GM04504 (cell line): ENCODE data around the gene METAP1D.
A peak's percentile ranks its signal among the peaks of the same experiment; 100 is the strongest.
"Not testable (repeated sequence)": the region's sequence is repeated elsewhere in the genome, so short reads cannot be mapped to it uniquely, and the experiment has no call there.

Experiments
- DNase-seq: peaks from one replicate; pipeline ENCODE4 v3.0.0-alpha.2; 2012; ENCODE audit warnings: low read depth

METAP1D gene

DNA sequence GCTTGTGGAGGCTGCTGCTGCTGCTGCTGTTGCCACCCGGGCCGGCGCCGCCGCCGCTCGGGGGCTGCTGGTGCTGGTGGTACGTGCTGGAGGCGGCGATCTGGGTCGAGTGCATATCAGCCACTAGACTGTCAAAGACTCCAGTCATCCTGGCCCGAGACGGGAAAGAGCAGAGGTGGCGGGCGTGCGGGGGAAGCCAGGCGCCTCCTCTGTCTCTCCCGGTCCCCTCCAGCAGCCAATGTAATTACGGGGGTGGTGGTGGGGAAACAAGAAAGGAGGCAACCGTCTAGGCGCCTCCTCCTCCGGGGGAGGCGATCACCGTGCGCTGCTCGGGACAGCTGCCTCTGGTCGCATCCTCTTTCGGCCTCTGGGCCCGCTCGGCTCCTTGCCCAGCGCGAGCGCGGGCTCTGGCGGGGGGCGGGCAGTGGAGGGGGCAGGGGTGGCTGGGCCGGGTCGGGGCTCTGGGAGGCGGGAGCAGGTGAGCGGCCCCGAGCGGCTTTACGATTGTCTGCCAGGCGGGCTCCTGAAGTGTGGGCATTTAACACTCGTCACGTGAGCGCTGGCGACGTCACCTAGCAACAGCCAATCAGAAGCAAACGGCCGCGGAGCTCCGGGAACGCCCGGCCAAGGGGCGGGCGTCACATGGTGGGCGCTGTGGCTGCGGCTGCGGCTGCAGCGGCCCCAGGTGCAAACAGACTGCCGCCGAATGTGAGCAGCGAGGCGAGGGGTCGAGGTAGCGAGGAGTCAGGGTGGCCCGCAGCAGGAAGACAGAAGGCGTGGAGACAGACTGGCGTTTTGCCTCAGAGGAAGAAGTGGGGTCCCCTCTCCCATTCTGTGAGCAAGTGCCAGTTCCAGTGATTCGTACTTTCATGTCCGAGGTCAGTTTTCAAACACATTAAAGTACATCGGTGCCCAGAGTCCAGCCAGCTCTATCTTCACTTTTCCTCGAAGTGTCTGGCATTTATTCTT, 102.9 kb downstream of the METAP1D start, which contains the start of gene DLX2:
DLX2 (minus strand) TSS at position 510 of the 969 bp plus-strand sequence; CDS start at position 148, 362 bp downstream.
- DNase-seq, result peak; percentile 84

DNA sequence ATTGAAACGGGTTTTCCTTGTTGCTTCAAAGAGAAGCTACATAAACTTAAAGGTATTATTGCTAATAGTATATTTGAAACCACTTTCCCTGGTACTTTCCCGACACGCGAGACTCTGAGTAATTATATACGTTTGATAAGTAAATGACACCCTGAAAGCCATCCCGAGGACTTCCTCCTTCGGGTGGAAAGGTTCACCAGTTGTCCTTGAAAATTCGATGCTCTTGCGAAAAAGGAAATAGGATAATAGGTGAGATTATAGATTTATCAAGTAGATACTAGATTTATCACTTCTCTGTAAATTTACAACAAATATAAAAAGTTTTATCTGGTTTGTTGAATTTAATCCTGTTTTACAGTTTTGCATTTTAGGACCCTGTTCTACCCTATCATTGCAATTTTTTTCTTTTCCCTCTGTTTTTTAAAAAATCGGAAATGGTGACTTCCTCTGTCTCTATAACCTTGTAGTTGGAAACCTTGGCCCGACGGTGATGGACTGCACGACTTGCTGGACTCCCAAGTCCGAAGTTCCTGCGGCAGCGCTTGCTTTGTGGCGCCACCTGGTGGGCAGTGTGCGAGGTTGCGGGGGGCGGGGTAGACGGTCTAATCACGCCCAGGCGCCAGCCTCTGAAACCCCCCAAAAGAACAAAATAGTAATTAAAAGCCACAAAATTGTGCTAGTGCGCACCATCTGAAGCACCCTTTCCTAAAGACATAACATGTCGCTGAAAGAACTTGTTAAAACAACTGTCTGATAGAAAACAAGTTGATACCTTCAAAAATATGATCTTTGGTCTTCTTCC, 103.9 kb downstream of the METAP1D start:
- DNase-seq, result no peak

DNA sequence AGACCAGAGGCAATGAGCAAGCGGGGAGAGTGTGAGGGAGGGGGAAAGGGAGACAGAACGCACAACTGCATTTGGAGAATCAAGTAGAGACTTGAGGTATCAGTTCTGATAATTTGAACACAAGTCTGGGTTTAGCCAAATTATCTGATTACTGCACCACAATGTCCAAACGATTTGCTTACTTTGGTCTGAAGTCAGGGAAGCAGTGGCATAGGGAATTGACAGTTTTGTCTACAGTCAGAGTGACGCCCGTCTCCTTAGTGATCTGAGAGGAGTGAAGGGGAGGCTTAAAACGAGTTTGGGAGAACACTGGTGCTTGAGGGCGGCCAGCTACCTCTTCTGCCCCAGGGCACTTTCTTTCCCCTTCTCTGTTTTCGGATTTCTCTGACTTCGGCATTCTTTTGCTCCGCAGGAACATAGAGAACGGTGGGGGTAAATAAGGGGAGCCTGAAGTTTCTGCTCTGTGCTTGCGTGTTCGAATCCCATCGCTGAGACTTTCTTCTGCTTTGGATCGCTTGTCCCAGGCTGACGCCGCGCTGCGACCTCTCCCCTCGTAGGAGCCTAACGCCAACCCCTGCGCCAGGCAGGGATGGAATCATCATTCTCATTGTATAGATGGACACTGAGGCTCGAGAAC, 105.8 kb downstream of the METAP1D start:
- DNase-seq, result no peak

DNA sequence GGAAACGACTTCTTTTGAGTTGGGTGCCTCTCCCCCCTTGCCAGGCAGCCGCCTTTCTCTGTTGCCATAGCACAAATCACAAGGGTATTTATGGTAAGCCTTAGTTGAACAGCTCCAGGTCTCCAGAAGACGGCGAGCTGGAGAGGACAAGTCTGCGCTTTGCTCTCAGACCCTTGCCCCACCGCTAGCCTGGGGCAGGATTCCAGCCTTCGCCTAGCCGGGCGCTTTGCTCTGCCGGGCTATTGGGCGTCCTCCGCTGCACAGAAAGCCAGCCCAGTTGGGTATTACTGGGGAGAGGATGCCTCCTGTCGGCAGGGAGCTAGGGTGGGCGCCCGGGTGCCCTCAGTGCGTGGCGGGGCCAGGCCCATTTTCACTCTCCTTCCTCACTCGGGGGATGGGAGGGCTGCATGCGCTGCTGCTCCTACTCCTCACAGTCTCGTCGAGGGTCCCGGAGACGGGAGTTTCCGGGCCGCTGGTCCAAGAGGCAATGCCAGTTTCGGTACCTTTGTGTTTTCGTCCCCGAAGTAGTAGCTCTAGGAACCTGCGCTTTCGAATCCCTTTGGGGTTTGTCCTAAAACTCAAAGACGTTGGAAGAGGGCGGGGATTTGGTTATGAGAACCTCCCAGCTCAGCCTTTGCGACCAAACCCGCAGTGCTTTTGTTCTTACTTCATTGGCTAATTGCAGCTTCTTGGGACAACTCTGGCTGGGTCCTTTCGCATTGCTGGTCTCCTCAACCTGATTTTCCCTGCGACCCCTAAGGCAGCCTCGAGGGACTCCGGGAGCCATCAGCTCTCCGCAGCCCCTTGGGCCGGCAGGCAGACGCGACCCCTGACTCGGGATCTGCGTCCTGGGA, 106.6 kb downstream of the METAP1D start:
- no peak for DNase-seq

DNA sequence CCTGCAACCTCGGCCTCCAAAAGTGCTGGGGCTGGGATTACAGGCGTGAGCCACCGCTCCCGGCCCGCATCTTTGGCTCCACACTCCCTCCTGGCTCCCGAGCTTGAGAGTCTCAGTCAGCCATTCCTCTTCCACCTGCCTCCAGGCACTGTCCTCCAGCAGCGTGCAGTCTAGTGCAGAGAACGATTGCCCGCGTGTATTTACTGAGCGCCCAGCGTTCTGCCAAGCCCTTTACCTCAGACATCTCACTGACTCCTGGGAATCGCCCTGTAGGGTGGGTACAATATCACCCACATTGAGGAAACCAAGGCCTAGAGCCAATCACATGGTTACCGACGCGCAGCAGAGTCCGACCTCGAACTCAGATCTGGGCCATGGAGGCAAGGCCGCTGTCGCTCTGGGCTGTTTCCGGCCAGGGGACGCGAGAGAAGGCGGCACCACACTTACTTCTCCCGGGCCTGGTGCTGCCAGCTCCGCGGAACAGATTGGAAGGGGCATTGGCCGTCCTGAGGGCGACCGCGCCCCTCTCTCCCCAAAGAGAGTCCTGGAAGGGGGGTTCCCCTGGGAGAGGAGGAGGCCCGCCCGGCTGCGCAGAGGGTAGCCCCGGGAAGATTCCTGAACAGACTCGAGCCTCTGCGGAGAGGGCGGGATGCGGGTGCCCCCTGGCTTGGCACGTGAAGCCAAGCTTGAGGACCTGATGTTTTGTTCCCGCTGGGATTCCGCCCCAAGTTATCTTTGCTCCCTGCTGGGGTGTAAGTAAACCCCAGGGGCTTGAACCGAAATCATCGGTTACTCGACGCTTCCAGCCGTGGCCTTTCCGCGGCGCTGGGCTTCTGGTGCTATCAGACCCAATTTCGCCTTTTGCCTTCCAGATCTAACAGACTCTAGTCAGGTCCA, 108.2 kb downstream of the METAP1D start:
- no peak for DNase-seq

DNA sequence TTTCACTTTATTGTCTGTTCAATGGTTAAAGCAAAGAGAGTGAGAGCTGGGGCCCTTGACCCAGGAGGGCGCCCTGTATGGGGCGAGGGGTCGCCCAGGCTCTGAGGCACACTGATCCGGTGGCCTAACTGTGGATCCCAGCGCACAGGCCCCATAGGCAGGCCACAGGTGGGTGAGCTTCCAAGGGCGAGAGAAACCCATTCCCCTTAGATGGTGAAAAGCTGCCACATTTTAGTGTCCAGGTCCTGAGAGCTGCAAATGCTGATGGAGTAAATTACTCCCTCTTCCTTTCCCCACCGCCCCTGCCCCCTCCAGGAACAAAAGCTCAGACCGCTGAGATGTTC, 108.8 kb downstream of the METAP1D start:
- DNase-seq, result no peak

DNA sequence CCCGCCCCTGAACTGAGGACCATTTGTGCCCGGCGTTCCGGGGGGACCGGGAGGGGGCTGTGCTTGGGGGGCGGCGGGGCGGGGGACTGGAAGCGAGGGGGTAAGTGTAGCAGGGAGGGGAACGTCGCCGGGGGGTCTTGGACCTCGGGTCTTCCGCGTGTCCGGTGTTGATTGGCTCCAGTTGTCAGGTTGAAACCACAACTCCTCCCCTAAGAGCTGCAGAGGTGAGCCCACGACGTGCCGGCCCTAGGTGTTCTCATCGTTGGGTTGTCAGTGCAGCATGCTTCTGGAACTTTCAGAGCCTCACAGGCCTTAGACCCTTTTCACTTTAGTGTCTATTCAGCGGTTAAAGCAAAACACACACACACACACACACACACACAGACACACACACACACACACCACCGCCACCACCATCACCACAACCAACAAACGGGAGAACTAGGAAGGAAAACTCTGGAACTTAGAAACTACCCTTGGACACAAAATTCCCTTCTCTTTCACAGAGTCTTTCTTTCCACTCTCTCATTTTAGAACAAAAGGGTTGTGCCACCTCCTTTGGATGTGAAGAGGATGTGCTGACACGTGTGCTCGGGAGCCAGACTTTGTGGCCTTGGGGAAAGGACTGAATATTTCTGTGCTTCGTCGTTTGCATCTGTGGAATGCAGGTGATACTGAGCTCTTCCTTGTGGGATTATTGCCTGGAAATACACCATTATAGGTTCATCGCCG, 109.7 kb downstream of the METAP1D start:
- no peak for DNase-seq

DNA sequence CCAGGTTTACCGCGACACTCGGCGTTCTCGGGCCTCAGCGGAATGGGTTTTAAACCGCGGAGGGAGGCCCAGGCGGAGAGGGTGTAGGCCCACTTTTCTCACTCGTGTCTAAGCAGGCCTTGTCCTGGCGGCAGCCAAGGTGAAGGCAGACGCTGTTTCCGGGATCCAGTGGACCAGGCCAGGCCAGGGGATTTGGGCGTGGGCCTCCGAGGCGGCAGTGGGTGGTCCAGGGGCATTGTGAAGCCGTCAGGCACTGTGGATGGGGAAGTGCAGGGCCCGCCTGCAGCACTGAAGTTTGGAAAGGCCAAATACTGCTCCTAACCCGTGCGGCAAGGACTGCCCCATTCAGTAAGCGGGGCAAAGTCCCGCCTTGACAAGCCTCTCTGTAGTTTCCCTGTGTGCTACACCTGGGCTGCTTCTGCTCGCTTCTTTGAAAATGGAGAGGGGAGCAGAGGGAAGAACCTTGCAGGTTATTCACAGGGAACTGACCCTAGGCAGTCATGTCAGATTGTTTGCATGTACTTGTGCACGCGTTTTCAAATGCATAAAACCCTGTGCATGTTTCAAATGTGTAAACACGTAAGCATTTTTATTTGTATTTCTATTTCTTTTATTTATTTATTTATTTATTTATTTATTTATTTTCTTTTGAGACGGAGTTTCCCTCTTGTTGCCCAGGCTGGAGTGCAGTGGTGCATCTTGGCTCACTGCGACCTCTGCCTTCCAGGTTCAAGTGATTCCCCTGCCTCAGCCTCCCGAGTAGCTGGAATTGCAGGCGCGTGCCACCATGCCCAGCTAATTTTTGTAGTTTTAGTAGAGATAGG, 110.4 kb downstream of the METAP1D start:
- DNase-seq, result no peak

DNA sequence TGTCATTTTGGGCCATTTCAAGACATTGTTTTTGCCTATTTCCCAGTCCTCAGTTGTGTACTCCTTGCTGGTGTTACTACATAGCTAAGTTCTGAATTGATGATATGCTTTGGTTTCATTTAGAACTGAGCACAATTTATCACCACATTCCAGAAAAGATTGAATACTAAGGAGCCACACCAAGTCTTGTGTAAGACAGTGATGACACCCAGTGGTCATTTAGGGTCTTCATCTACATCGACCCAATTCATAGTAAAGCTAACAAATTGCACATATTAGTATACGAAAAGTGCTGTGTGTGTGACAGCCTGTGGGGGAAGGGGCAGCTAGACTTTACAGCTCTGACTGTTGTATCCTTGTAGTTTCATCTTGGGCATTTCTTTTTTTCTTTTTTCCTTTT, 113.9 kb downstream of the METAP1D start:
- no peak for DNase-seq

DNA sequence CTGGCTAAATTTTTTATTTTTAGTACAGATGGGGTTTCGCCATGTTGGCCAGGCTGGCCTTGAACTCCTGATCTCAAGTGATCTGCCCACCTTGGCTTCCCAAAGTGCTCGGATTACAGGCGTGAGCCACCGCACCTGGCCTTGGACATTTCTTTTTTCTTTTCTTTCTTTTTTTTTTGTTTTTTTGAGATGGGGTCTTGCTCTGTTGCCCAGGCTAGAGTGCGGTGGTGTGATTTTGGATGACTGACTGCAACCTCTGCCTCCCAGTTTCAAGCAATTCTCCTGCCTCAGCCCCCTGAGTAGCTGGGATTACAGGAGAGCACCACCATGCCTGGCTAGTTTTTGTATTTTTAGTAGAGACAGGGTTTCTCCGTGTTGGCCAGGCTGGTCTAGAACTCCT, 114.4 kb downstream of the METAP1D start:
- not testable (repeated sequence) for DNase-seq

DNA sequence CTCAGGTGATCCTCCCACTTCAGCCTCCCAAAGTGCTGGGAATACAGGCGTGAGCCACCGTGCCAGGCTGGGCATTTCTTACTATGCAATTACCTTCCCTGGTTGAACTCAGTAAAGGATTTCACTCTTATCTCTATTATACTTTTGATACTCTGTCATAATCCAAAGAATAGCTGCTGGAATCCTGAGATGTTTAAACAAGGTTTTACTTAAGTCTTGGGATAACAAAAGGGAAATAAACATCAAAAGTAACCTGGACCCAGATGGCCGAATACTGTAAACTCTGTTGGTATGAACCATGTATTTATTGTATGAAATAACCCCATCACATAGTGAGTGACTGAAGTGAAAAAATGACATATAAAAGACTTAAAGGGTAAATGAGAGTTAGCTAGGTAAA, 114.8 kb downstream of the METAP1D start:
- DNase-seq, result no peak

DNA sequence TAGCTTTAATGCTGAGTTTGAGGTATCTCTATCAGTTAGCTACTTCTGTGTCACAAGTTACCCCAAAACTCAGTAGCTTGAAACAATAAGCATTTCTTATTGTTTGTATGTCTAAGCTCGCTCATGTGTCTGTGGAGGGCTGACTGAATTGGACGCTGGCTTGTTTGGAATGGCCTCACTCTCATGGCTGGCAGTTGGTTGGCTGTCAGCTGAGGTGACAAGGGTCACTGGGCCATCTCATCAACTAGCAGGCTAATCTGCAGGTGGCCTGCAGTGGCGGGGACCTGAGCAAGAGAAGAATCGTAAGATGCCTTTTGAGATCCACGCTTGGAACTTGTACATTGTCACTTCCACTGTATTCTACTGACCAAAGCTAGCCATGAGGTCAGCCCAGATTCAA, 116.4 kb downstream of the METAP1D start:
- no peak for DNase-seq

DNA sequence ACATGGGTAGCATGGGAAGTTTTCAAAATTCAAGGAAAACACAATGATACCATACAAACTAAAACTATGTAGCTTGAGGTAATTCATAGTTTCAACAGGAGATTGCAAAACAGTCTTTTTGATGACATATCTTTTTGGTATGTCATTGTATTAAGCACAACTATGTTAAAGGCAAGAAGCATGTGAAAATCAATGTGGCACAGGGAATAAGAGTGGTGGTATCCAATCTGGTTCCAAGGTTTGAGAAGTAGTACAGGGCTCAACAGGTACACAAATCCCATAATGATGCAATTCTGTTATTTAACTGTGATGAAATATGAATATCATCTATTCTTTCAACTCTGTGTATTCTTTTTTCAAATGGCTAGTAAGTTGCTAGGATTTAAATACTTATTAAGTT, 119.3 kb downstream of the METAP1D start:
- DNase-seq, result no peak

DNA sequence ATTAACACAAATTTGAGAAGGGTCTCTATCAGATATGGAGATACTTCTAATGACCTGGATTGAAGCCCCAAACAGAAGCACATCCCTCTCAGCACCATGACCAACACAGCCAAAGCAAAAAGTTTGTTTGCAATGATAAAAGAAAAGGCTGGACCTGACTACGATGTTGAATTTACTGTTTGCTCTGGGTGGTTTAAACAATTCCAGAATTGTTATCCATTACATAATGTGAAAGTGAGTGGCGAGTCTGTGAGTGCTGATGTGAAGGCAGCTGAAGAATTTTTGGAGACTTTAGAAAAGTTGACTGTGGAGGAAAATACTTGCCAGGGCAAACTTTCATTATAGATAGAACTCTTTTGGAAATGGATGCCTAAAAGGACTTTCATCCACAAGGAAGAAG, 120.4 kb downstream of the METAP1D start:
- DNase-seq, result no peak

DNA sequence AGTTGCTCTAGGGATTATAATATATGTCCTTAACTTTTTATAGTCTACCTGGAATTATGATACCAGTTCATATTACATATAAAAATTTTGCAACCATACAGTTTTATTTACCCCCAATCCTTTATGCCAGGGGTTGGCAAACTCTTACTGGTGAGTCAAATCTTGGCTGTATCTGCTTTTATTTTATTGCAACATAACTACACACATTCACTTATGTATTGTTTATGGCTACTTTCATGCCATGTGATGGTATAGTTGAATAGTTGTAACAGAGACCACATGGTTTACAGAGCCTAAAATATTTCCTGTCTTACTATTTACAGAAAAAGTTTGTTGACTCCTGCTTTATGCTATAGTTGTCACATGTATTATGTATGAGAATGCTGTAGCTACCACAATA, 128.7 kb downstream of the METAP1D start:
- no peak for DNase-seq

DNA sequence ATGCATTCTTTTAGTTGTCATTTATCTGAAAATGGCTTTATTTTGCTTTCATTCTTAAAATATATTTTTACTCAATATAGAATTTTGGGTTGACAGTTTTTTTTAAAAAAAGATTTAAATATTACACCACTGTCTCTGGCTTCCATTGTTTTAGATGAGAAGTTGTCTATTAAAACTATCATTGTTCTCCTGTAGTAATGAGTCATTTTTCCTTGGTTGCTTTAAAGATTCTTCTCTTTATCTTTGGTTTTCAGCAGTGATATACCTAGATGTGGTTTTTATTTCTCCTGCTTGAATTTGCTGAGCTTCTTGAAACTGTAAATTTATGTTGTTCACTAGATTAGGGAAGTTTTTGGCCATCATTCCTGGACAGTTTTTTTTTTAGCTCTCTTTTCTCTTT, 129.7 kb downstream of the METAP1D start:
- no peak for DNase-seq
